Gastrocnemius medialis (tissue), 4 donors: ENCODE measurements around the gene SERPINE2. TPM values are rescaled to one million over a fixed set of nuclear protein-coding genes. Genes with fewer than 3 reads are reported as not detected.

Experiments
- ATAC-seq, 2 donors: fragments of 150-250 bp; one replicate each; pipeline ENCODE4 v1.9.1; 2016
- DNase-seq, 2 donors: peaks; one replicate each; pipeline ENCODE4 v3.0.0-alpha.2; 2019
- H3K27ac ChIP-seq, 4 donors: fragments of 200-600 bp; sonication (generic); 1 replicate in 1 of 4; 2 replicates in 3 of 4; pipeline ENCODE4 v1.5.1; 2016 to 2018; ENCODE audit warnings: mild to moderate bottlenecking in 2 of 4, moderate library complexity in 1 of 4
- H3K27me3 ChIP-seq, 3 donors: fragments of 200-600 bp; sonication (generic) in 2 of 3; 1 replicate in 1 of 3; 2 replicates in 2 of 3; pipeline versions ENCODE4 v1.5.1 to v1.6.0; 2016 to 2019; ENCODE audit warnings: mild to moderate bottlenecking in 1 of 3, moderate library complexity in 1 of 3
- H3K36me3 ChIP-seq, 2 donors: fragments of 200-600 bp; sonication (generic) in 1 of 2; one replicate each; pipeline ENCODE4 v1.5.1; 2017 to 2018
- H3K4me1 ChIP-seq, 2 donors: fragments of 200-600 bp; sonication (generic) in 1 of 2; one replicate each; pipeline ENCODE4 v1.5.1; 2016 to 2017; ENCODE audit warnings: mild to moderate bottlenecking in 2 of 2
- H3K4me3 ChIP-seq, 4 donors: fragments of 200-600 bp; sonication (generic) in 3 of 4; 1 replicate in 1 of 4; 2 replicates in 3 of 4; pipeline ENCODE4 v1.5.1; 2016 to 2019; ENCODE audit warnings: mild to moderate bottlenecking in 2 of 4
- H3K9me3 ChIP-seq, 3 donors: fragments of 200-600 bp; sonication (generic) in 2 of 3; 1 replicate in 1 of 3; 2 replicates in 2 of 3; pipeline ENCODE4 v1.5.1; 2016 to 2019
- CTCF ChIP-seq, 5 experiments: fragments of 450-650 bp in 3 of 5; fragments of 200-600 bp in 2 of 5; sonication (generic) in 2 of 5; IDR thresholded peaks in 4 of 5; conservative IDR thresholded peaks in 1 of 5; 1 replicate in 4 of 5; 2 replicates in 1 of 5; pipeline ENCODE4 v1.5.1; 2016 to 2019; ENCODE audit warnings: antibody characterized with exemption in 5 of 5, mild to moderate bottlenecking in 3 of 5, moderate library complexity in 3 of 5
- POLR2A ChIP-seq, 2 donors: fragments of 450-650 bp; IDR thresholded peaks; one replicate each; pipeline ENCODE4 v1.6.1; 2017; ENCODE audit warnings: antibody characterized with exemption in 2 of 2, mild to moderate bottlenecking in 2 of 2, moderate library complexity in 2 of 2
- in situ Hi-C, 4 donors: fragments of 200-750 bp; cut with MboI; loops; one replicate each; pipeline versions ENCODE4 v1.15.0 to v1.8.0; 2017; ENCODE audit warnings: low sequenced_read_pairs in 4 of 4
- intact Hi-C: fragments of 100-400 bp; cut with DNase I; formaldehyde crosslinking; loops from one replicate; pipeline ENCODE4 v1.15.1; 2023; ENCODE audit warnings: low total_unique reads
- total RNA-seq, 4 donors: library from RNA; depleted of rRNA; stranded (reverse); fragments of >200 nt; gene quantifications; one replicate each; pipeline versions ENCODE4 v1.1.0 to v1.2.3, GENCODE V29; 2016

Gene SERPINE2
- total RNA-seq, 4 donors from 2014 or later, result 0.41 to 2.8 (median 1.4) TPM

- TF ChIP-seq POLR2A (IDR thresholded peaks at IDR 0.05), result no peak
- TF ChIP-seq CTCF (IDR thresholded peaks at IDR 0.05 in 4 of 5, conservative IDR thresholded peaks at IDR 0.05 in 1 of 5), result no peak
- intact Hi-C loops, result no loop called here
Observed at GRCh38 chr2:224024270-224024669, 14.8 kb downstream of the SERPINE2 start.

GRCh38 chr2:224023188-224023587 is 15.9 kb downstream of the SERPINE2 start:
- no peak for ATAC-seq

More at GRCh38 chr2:224024270-224024669, 14.8 kb downstream of the SERPINE2 start:
- no peak overlapping the region for H3K4me3 ChIP-seq
- DNase-seq (no peak), ATAC-seq (no peak)
- H3K27me3 ChIP-seq, result no peaks in the 10 kb centered on the region
- no peaks in the 10 kb centered on the region for H3K4me1 ChIP-seq
- in situ Hi-C loops, result no loop called here
- no peaks in the 10 kb centered on the region for H3K36me3 ChIP-seq
- H3K27ac ChIP-seq, result no peak overlapping the region
- H3K9me3 ChIP-seq, result no peaks in the 10 kb centered on the region

GRCh38 chr2:224022486-224022885 is 16.6 kb downstream of the SERPINE2 start:
- Histone ChIP-seq H3K4me1 (no peaks in the 10 kb centered on the region), H3K4me3 (no peak overlapping the region), H3K36me3 (no peaks in the 10 kb centered on the region), H3K9me3 (no peaks in the 10 kb centered on the region), H3K27ac (no peak overlapping the region), H3K27me3 (no peaks in the 10 kb centered on the region)
- in situ Hi-C loops (no loop called here), intact Hi-C loops (no loop called here)
- no peak for TF ChIP-seq POLR2A (IDR thresholded peaks at IDR 0.05)
- TF ChIP-seq CTCF (IDR thresholded peaks at IDR 0.05 in 4 of 5, conservative IDR thresholded peaks at IDR 0.05 in 1 of 5), result no peak
- DNase-seq (no peak), ATAC-seq (no peak)

More at GRCh38 chr2:224023188-224023587, 15.9 kb downstream of the SERPINE2 start:
- no peaks in the 10 kb centered on the region for H3K36me3 ChIP-seq
- no peak overlapping the region for H3K27ac ChIP-seq
- intact Hi-C loops (no loop called here), in situ Hi-C loops (no loop called here)
- no peaks in the 10 kb centered on the region for H3K4me1 ChIP-seq
- H3K9me3 ChIP-seq, result no peaks in the 10 kb centered on the region
- no peak for DNase-seq
- TF ChIP-seq CTCF (IDR thresholded peaks at IDR 0.05 in 4 of 5, conservative IDR thresholded peaks at IDR 0.05 in 1 of 5) (no peak), POLR2A (IDR thresholded peaks at IDR 0.05) (no peak)
- no peak overlapping the region for H3K4me3 ChIP-seq
- H3K27me3 ChIP-seq, result no peaks in the 10 kb centered on the region

GRCh38 chr2:224020523-224020922 is 18.6 kb downstream of the SERPINE2 start:
- ATAC-seq (no peak), DNase-seq (no peak)
- H3K36me3 ChIP-seq, result no peaks in the 10 kb centered on the region
- no peaks in the 10 kb centered on the region for H3K4me1 ChIP-seq
- TF ChIP-seq CTCF (IDR thresholded peaks at IDR 0.05 in 4 of 5, conservative IDR thresholded peaks at IDR 0.05 in 1 of 5) (no peak), POLR2A (IDR thresholded peaks at IDR 0.05) (no peak)
- H3K27ac ChIP-seq, result no peak overlapping the region
- intact Hi-C loops, result no loop called here
- no peak overlapping the region for H3K4me3 ChIP-seq
- no peaks in the 10 kb centered on the region for H3K9me3 ChIP-seq
- in situ Hi-C loops, result no loop called here
- no peaks in the 10 kb centered on the region for H3K27me3 ChIP-seq

- DNase-seq (no peak), ATAC-seq (no peak)
- Histone ChIP-seq H3K4me3 (no peak overlapping the region), H3K36me3 (no peaks in the 10 kb centered on the region), H3K9me3 (no peaks in the 10 kb centered on the region), H3K4me1 (no peaks in the 10 kb centered on the region), H3K27ac (no peak overlapping the region), H3K27me3 (no peaks in the 10 kb centered on the region)
- intact Hi-C loops, result no loop called here
- TF ChIP-seq CTCF (IDR thresholded peaks at IDR 0.05 in 4 of 5, conservative IDR thresholded peaks at IDR 0.05 in 1 of 5) (no peak), POLR2A (IDR thresholded peaks at IDR 0.05) (no peak)
- in situ Hi-C loops, result no loop called here
Observed at GRCh38 chr2:224017957-224018356, 21.1 kb downstream of the SERPINE2 start.
